ENCODE results near the gene RPS21. TPM values are rescaled to one million over a fixed set of nuclear protein-coding genes. Genes with fewer than 3 reads are reported as not detected.

RPS21 gene
- total and polyA plus RNA-seq, 2 of the 13 experiments (the other 11 are each of a cell fraction or from before 2014, with no cell fraction given), result 2,647 to 11,063 TPM

- TF ChIP-seq NFAT5 (CRISPR knock-in tag; IDR thresholded peaks at IDR 0.05) (peak; percentile 23; the same call in 1 of the 2 replicates), ZNF512 (CRISPR knock-in tag; IDR thresholded peaks at IDR 0.05) (no peak), BRF2 (CRISPR knock-in tag; IDR thresholded peaks at IDR 0.05) (no peak; the same call in 1 of the 2 replicates), ZNF138 (CRISPR knock-in tag; IDR thresholded peaks at IDR 0.05; ENCODE audit: low read depth) (no peak), ZBTB34 (CRISPR knock-in tag; IDR thresholded peaks at IDR 0.05) (no peak), UBTF (CRISPR knock-in tag; IDR thresholded peaks at IDR 0.05) (peak; percentile 48; the same call in 1 of the 2 replicates), CC2D1A (CRISPR knock-in tag; IDR thresholded peaks at IDR 0.05) (no peak), SIX4 (CRISPR knock-in tag; IDR thresholded peaks at IDR 0.05) (0 out of 2 replicates have a peak, but pooled peaks have one; percentile 39), ZNF562 (CRISPR knock-in tag; IDR thresholded peaks at IDR 0.05; ENCODE audit: borderline replicate concordance) (no peak), ZHX1 (CRISPR knock-in tag; IDR thresholded peaks at IDR 0.05; ENCODE audit: low read depth) (peak; percentile 91), ZMAT5 (CRISPR knock-in tag; IDR thresholded peaks at IDR 0.05; ENCODE audit: borderline replicate concordance, low read depth) (no peak)
Observed at GRCh38 chr20:62405108-62405980, 18.4 kb downstream of the RPS21 start (continued).

All from HepG2 (cell line).